SW 1271 (cell line): ENCODE data around the gene RNASE8.

ENCODE experiments used
- DNase-seq, 2 experiments: peaks; one replicate each; lab custom pipeline; 2025; lab: John Stamatoyannopoulos, UW

The RNASE8 gene

GRCh38 chr14:21072781-21073339 is 15.2 kb downstream of the RNASE8 start:
- DNase-seq, result no peak

DNA sequence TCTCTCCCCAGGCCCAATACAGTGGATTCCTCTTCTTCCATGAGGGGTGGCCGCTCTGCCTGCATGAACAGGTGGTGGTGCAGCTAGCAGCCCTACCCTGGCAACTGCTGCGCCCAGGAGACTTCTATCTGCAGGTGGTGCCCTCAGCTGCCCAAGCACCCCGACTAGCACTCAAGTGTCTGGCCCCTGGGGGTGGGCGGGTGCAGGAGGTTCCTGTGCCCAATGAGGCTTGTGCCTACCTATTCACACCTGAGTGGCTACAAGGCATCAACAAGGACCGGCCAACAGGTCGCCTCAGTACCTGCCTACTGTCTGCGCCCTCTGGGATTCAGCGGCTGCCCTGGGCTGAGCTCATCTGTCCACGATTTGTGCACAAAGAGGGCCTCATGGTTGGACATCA is 16.3 kb downstream of the RNASE8 start:
- DNase-seq, result no peak

GRCh38 chr14:21074398-21075272 is 17.0 kb downstream of the RNASE8 start:
- DNase-seq, result no peak

DNA sequence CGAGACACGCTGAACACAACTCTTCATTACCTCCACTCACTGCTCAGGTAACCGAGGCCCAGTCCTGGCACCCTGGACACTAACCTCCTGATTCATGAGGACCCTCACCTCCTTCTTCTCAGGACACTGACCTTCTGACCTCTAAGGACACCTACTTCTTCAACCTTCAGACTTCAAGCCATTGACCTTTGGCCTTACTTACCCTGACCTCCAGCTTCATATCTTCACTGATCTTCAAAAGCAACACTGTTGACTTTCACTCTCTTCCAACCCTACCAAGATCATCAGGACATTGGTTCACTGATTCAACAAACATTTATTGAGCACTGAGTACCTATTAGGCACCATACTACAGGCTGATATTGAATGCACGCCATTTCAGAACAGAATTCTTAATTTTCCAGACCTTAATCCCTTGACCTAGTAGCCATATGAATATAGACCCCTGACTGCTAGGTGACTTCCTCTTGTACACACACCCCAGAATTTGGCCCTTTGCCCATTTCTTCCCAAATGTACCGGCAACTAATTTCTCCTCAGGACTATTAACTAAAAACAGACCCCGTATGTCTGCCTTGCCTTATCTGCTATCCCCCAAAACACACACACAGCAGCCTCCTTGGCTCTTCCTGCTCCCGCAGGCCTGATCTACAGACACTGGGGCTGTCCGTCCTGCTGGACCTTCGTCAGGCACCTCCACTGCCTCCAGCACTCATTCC is 18.3 kb downstream of the RNASE8 start:
- no peak for DNase-seq

DNA sequence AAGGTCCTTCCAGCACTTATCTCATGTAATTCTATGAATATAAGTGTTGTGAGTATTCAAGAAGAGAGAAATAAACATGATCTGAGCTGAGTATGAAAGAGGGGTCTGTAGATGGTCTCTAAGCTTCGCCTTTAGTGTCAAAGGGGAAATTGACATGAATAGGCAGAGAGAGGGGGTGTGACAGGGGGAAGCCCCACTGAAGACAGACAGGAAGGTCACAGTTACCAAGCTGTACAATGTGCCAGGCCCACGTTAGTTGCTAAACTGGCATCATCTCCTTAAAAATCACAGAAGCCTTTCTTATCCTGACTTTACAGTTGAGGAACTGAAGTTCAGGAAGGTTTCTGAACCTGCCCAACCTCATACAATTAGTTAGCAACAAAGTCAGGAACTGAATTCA is 20.1 kb downstream of the RNASE8 start:
- DNase-seq, result no peak

- no peak for DNase-seq
These were observed 20.7 kb downstream of the RNASE8 start for GRCh38 chr14:21078287-21078686.

DNA sequence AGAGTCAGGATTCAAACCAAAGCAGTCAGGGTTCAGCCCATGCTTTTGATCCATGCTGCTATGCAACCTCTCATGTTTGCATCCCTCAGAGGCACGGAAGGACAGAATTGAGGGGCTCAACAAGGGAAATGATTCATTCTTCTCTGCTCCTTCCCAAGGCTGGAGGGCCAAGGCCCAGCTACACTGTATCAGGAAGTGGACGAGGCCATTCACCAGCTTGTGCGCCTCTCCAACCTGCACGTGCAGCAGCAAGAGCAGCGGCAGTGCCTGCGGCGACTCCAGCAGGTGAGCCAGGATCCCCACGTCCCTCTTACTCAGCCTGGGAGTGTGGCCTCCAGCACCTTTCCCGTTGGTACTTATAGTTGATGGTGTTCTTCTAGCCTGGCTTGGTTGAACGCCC is 21.1 kb downstream of the RNASE8 start:
- DNase-seq, result no peak

DNA sequence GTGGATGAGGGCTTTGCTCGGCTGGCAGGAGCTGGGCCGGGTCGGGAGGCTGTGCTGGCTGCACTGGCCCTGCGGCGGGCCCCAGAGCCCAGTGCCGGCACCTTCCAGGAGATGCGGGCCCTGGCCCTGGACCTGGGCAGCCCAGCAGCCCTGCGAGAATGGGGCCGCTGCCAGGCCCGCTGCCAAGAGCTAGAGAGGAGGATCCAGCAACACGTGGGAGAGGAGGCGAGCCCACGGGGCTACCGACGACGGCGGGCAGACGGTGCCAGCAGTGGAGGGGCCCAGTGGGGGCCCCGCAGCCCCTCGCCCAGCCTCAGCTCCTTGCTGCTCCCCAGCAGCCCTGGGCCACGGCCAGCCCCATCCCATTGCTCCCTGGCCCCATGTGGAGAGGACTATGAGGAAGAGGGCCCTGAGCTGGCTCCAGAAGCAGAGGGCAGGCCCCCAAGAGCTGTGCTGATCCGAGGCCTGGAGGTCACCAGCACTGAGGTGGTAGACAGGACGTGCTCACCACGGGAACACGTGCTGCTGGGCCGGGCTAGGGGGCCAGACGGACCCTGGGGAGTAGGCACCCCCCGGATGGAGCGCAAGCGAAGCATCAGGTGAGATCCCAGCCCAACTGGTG is 24.0 kb downstream of the RNASE8 start:
- no peak for DNase-seq

DNA sequence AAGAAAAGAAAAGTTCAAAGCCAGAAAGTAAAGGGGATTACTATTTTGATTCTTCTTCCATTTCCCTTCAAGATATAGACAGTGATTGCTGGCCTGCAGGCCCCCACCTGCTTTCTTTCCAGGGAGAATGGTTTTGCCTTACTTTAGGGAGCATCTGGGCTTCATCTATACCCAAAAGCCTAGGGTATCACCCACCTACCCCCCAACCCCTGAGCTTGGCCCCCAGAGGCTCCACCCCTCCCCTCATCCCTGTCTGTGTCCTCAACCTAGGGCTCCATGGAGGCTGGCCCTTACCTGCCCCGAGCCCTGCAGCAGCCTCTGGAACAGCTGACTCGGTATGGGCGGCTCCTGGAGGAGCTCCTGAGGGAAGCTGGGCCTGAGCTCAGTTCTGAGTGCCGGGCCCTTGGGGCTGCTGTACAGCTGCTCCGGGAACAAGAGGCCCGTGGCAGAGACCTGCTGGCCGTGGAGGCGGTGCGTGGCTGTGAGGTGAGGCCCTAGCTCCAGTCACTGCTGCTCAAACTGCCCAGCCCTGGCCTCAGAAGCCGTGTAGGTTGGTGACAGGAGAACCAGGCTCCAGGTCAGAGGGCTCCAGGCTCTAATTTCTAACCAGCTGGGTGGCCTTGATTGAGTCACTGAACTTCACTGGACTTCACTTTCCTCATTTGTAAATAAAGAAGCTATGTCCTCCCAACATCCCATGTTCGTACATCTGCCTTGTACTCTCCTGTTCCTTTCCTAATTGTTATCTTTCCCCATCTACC is 26.1 kb downstream of the RNASE8 start:
- no peak for DNase-seq

- DNase-seq, result no peak
These were observed 26.8 kb downstream of the RNASE8 start for GRCh38 chr14:21084396-21084795.

DNA sequence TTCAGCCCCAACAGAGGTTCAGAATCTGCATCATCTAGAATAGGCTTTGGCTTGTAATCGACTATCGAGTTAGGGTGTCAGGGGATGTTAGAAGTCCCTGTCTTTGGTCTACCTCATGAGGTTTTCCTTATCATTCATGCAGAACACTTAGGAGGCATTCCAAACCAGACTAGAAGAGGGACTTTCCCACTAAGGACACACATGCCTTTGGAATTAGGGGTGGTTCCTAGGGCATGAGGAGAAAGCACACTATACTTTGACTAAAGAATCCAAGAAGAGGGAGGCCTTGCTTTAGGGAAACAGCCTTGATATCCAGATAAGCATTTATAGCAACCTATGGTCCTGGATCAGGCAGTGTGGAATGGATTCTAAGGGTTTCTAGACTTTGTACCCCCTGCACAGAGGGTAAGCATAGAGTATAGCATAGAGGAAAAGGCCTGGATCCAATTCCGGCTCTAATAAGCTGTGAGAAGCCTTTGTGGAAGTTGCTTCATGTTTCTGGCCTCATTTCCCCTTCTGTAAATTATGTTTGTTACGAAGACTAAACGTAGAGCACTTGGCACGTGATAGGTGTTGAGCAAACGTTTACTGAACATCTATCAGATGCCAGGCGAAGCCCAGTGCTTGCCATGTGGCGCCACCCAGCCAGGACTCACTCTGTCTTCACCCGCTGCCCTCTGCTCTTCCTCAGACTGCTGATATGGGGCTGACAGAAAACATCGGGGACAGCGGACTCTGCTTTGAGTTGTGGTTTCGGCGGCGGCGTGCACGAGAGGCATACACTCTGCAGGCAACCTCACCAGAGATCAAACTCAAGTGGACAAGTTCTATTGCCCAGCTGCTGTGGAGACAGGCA is 27.6 kb downstream of the RNASE8 start:
- peak in 1 of 2 experiments; percentile 10 for DNase-seq

GRCh38 chr14:21086908-21087293 is 29.3 kb downstream of the RNASE8 start:
- no peak for DNase-seq

DNA sequence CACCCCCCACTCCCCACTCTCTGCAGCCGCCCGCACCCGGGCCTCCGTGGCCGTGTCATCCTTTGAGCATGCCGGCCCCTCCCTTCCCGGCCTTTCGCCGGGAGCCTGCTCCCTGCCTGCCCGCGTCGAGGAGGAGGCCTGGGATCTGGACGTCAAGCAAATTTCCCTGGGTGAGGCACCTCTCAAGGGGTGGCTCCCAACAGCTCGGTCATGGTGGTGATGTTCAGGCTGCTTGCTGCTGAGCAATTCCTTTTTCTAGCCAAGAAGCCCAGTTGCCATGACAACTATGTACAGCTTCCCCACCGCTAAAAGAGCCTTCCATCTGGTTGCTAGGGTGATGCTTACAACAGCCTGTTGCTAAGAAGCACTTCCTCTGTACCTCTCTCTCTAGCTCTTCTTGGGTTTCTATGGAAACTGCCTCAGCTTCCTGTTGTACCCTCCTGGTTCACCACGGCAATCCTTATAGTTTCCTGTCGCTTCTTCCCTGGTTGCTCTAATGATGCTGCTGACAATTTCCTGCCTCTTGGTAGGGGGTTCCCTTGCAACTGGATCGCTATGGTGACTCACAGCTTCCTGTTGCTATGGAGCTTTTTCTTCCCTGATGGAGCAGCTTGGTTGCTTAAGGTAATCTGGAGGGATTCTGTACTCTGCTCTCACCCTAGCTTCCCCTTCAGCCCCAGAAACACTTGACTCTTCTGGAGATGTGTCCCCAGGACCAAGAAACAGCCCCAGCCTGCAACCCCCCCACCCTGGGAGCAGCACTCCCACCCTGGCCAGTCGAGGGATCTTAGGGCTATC is 29.9 kb downstream of the RNASE8 start:
- peak; percentile 71 to 95 for DNase-seq

DNA sequence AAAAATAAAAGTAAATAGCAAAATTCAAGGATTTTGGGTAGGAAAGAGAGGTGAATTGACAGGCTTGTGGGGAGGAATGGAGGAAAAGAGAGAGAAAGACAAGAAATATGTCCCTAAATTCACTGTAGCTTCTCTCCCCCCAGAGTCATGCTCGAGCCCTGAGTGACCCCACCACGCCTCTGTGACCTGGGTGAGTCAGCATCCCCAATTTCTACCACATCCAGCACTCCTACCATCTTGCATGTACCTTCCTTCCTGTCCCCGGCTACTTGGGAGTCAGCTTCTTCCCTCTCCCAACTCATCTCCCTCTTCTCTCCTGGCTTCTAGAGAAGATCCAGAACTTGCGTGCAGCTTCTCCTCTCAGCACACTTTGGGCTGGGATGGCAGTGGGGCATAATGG is 31.1 kb downstream of the RNASE8 start:
- DNase-seq, result no peak

DNA sequence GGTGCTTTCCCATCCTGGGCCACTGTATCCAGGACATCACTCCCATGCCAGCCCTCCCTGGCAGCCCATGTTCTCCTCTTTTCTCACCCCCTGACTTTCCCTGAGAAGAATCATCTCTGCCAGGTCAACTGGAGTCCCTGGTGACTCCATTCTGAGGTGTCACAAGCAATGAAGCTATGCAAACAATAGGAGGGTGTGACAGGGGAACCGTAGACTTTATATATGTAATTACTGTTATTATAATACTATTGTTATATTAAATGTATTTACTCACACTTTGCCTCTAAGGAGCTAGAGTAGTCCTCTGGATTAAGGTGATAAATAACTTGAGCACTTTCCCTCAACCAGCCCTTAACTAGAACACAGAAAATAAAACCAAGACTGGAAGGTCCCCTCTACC is 31.6 kb downstream of the RNASE8 start:
- no peak for DNase-seq

GRCh38 chr14:21089877-21090193 is 32.2 kb downstream of the RNASE8 start:
- DNase-seq, result no peak

GRCh38 chr14:21090194-21090939 is 32.7 kb downstream of the RNASE8 start:
- DNase-seq, result no peak

GRCh38 chr14:21090940-21091663 is 33.5 kb downstream of the RNASE8 start:
- no peak for DNase-seq

GRCh38 chr14:21091821-21092272 is 34.2 kb downstream of the RNASE8 start:
- no peak for DNase-seq
